ENCODE measurements around the gene RARB.

RARB gene

DNA sequence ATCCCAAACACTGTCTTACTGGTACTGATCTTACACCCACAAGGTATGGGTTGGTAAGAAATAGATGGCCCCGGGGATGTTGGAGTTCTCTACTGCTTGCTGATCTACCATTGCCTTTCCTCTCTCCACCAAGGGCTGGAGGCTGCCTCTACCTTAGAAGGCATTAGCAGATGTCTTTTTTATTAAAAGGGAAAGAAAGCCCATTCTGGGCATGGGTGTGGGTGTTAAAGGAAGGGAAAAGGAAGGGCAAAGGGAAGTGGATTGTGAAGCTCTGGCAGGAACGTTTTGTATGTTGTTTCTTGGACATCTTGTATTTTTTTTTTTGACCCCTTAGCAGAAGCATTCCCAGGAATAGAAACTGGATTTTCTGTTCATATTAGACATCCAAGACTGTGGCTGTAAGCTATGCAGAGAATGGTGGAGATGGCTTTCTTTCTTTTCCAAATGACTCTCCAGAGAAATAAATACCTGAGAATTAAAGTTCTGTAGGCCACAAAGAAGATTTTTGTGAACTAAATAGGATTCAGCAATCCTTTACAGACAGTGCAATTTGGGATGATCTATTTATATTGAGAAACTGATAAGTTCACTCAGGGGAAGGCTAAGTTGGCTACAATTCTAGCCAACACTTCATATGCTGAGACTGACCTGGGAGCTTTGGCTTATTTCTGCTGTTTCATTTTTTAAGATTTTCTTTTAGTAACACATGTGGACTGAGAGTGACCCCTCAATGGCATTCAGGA, 127.8 kb downstream of the RARB start:
- Mint-ChIP-seq H3K36me3 (no peaks in the 10 kb centered on the region), H3K27ac (no peak overlapping the region), H3K4me3 (no peak overlapping the region), H3K27me3 (no peaks in the 10 kb centered on the region), H3K4me1 (no peaks in the 10 kb centered on the region), H3K9me3 (no peaks in the 10 kb centered on the region)

DNA sequence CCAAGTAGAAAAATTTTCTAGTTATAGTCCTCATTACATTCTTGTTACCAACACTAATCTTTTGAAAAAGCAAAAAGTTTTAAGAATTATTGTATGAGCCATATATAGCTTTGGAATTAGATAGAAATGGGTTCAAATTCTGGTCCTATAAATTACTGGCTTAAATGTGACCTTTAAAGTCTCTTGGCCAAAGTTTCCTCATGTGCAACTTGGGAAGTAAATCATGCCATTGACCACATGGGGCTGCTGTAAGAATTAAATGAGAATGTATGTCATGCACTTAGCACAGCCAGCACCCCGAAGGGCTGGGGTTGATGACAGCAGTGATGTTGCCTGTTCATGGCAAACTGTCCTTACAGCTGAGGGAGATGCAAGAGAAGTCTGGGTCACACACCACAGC, 128.4 kb downstream of the RARB start:
- no peaks in the 10 kb centered on the region for H3K4me1 Mint-ChIP-seq
- no peak overlapping the region for H3K27ac Mint-ChIP-seq
- H3K9me3 Mint-ChIP-seq, result no peaks in the 10 kb centered on the region
- no peak overlapping the region for H3K4me3 Mint-ChIP-seq
- H3K36me3 Mint-ChIP-seq, result no peaks in the 10 kb centered on the region
- H3K27me3 Mint-ChIP-seq, result no peaks in the 10 kb centered on the region

DNA sequence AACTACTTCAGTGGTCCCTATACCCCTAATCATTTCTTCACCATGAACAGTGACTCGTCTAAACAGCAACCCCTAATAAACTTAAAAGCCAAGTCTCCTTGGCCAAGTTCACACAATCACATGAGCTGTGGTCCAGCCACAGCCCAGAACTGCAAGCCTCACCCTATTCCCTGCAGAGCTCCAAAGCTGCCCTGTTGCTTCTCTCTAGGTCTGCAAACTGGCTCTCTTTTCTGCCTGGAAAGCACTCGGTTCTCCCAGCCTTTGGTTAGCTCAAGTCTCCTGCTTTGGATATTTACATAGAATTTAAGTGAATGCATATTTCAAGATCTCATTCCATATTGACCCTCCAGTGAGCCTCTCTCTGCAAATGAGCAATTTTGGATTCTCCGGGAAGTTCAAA, 129.6 kb downstream of the RARB start:
- Mint-ChIP-seq H3K9me3 (no peaks in the 10 kb centered on the region), H3K4me3 (no peak overlapping the region), H3K36me3 (no peaks in the 10 kb centered on the region), H3K27me3 (no peaks in the 10 kb centered on the region), H3K27ac (no peak overlapping the region), H3K4me1 (no peaks in the 10 kb centered on the region)

DNA sequence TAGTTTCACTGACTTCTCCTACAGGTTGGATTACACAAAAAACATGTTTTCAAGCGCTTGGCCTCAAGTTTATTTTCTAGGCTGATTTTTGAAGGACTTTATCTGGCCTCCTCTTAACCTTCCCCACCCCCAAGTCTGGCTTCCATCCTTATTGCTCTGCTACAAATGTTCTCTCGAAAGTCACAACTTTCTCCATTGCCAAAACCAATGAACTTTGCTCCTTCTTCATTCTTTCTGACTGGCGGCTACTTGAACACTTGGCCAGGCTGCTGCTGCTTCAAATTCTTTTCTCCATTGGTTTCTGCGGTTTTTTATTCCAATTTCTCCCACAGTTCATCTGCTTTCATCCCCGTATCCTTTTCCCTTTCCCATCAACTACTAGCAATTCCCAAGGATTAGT, 130.1 kb downstream of the RARB start:
- no peaks in the 10 kb centered on the region for H3K4me1 Mint-ChIP-seq
- no peaks in the 10 kb centered on the region for H3K36me3 Mint-ChIP-seq
- no peaks in the 10 kb centered on the region for H3K9me3 Mint-ChIP-seq
- H3K27ac Mint-ChIP-seq, result no peak overlapping the region
- H3K4me3 Mint-ChIP-seq, result no peak overlapping the region
- no peaks in the 10 kb centered on the region for H3K27me3 Mint-ChIP-seq

DNA sequence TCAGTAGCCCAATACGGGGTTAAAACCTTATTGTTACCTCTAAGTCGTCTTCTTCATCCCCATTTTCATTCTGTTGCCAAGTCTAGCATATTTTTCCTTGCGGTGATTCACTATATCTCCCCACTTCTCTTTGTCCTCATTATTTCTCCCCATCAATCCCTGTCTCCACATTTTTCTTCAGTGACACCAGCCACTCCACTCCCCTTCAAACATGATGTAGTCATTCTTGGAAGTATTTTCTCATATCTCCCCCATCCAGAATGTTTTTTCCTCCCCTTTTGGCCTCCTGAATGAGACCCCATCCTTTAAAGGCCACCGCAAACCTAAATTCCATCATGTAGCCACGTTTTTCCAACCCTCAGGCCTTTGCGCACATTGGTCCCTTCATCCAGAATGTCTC, 130.7 kb downstream of the RARB start:
- no peak overlapping the region for H3K27ac Mint-ChIP-seq
- H3K4me3 Mint-ChIP-seq, result no peak overlapping the region
- no peaks in the 10 kb centered on the region for H3K4me1 Mint-ChIP-seq

DNA sequence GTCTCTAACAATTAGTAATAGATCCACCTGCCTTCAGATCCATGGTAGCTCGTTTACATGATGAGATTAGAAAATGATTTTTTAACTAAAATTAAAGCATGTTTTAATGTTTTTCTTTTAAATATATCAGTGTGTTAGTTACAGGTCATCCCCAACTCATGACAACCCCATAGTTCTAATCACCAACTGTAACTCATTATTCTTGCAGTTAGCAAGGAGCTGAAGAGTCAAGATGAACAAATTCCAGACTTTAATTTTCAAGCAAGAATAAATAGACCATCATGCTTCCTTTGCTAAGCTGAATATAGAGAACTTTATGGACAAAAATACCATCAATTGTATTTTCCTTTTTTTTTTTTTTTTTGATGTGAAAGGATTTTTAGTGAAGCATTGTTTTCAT, 135.5 kb downstream of the RARB start:
- H3K4me1 Mint-ChIP-seq, result no peaks in the 10 kb centered on the region
- H3K4me3 Mint-ChIP-seq, result no peak overlapping the region
- H3K27ac Mint-ChIP-seq, result no peak overlapping the region
- no peaks in the 10 kb centered on the region for H3K36me3 Mint-ChIP-seq
- no peaks in the 10 kb centered on the region for H3K27me3 Mint-ChIP-seq
- H3K9me3 Mint-ChIP-seq, result no peaks in the 10 kb centered on the region

More for the DNA sequence above, 130.7 kb downstream of the RARB start:
- Mint-ChIP-seq H3K27me3 (no peaks in the 10 kb centered on the region), H3K9me3 (no peaks in the 10 kb centered on the region), H3K36me3 (no peaks in the 10 kb centered on the region)

DNA sequence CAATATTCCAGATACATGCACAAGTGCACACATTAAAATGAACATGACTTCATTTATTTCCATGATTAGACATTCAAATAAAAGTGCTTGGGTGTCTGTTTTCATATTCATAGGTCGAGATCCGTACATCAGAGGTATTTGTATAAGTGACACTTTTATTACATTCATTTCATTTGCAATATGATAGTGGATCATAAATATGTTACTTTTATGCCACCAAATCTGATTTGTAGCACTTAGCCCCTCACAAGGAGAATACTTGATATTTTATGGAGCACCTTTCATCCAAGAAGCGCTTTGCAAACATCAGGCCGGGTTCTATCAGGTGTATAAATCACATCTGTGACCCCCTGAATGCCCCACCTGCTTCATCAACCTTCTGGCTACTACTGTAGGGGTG, 136.0 kb downstream of the RARB start:
- H3K9me3 Mint-ChIP-seq, result no peaks in the 10 kb centered on the region
- H3K4me1 Mint-ChIP-seq, result no peaks in the 10 kb centered on the region
- no peak overlapping the region for H3K4me3 Mint-ChIP-seq
- H3K27me3 Mint-ChIP-seq, result no peaks in the 10 kb centered on the region
- H3K36me3 Mint-ChIP-seq, result no peaks in the 10 kb centered on the region
- H3K27ac Mint-ChIP-seq, result no peak overlapping the region

DNA sequence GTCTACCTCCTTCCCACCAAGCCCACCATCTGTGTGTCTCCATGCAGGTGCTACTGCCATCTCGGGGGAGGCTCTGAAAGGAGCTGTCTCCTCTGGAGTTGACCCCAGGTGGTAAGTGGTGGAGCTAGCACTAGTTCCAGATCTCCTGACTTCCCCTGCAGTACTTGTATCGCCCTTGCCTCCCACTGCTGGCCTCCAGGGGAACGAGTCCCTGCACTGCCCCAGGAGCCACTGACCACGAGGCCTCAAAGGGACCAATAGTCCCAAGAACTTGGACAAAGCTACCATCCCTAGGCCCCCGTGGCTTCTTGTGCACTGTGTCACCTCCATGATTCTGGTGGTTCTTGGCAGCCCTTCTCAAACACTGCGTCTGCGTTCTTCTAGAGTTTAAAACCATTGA, 137.7 kb downstream of the RARB start:
- H3K27ac Mint-ChIP-seq, result no peak overlapping the region
- H3K9me3 Mint-ChIP-seq, result no peaks in the 10 kb centered on the region

DNA sequence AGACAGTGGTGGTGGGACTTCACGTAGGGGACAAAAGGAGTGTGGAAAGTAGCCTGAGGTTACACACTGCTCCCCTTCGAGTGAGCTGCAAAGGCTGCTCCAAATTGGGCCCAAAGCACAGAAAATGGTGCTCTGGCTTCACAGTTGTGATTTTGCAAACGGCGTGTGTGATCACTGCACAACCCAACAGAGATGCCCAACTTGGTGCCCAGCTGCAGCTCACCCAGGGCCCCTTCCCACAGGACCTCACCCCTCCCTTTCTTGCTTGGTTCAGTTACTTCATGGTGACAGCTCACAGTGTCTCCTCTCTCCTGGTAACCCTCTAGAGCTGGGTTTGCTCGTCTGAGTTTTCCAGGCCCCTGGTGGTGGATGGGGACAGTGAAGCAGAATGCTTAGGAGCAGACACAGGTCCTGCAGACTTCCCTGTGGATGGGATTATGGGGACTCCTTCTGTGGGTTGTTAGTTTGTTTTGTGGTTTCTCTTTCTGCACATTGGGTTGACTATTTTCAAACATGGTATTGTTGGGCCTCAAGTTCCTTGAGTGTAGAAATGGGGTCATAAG, 138.4 kb downstream of the RARB start:
- Mint-ChIP-seq H3K9me3 (no peaks in the 10 kb centered on the region), H3K27ac (no peak overlapping the region), H3K27me3 (no peaks in the 10 kb centered on the region), H3K4me3 (no peak overlapping the region), H3K36me3 (no peaks in the 10 kb centered on the region), H3K4me1 (no peaks in the 10 kb centered on the region)

More for the DNA sequence above, 137.7 kb downstream of the RARB start:
- H3K4me3 Mint-ChIP-seq, result no peak overlapping the region
- H3K27me3 Mint-ChIP-seq, result no peaks in the 10 kb centered on the region
- no peaks in the 10 kb centered on the region for H3K36me3 Mint-ChIP-seq
- H3K4me1 Mint-ChIP-seq, result no peaks in the 10 kb centered on the region

DNA sequence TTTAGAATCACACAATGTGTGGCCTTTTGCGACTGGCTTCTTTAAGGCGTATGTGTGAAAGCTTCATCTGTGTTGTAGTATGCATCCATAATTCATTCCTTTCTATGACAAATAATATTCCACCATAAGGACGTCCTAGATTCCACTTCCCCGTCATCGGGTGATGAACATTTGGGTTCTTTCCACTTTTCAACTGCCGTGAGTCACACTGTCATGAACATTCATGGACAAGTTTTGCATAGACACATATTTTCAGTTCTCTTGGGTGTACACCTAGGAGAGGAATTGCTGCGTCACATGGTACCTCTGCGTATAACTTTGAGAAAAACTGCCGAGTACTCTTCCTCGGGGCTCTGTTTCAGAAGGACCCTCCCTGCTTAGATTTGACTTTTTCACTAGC, 139.3 kb downstream of the RARB start:
- Mint-ChIP-seq H3K9me3 (no peaks in the 10 kb centered on the region), H3K36me3 (no peaks in the 10 kb centered on the region), H3K4me1 (no peaks in the 10 kb centered on the region), H3K27me3 (no peaks in the 10 kb centered on the region), H3K27ac (no peak overlapping the region), H3K4me3 (no peak overlapping the region)

DNA sequence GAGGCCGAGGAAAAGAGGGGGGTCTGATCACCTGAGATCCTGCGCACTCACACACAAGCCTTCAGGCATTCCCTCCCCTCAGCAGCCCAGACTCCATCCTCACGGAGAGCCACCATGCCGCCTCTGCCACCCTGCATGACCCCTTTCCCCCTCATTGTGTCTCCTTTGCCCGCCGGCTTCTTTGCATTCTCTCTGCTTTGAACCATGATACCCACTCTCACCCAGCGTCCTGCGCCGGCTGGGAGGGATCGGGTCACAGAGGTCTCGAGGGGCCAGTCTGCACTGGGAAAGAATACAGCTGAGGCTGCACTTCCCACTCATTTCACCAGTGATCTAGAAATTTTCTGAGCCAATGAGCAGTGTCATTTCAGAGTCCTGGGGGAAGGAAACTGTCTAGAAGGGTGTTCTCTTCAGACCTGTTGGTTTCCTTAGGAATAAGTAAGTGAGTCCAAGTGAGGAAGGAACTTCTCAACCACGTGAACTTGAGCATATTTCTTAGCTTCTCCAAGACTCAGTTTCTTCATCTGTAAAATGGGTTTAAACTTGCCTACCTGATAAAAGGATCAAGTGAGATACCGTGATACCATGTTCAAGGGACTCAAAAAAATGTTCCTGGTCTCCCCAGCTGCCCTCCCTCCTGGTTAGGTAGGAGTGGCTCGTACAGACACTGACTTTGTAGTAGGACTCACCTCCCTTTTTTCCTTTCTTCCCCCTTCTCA, 139.9 kb downstream of the RARB start:
- no peaks in the 10 kb centered on the region for H3K9me3 Mint-ChIP-seq
- no peaks in the 10 kb centered on the region for H3K36me3 Mint-ChIP-seq
- no peak overlapping the region for H3K4me3 Mint-ChIP-seq
- no peaks in the 10 kb centered on the region for H3K27me3 Mint-ChIP-seq
- no peak overlapping the region for H3K27ac Mint-ChIP-seq
- H3K4me1 Mint-ChIP-seq, result no peaks in the 10 kb centered on the region

DNA sequence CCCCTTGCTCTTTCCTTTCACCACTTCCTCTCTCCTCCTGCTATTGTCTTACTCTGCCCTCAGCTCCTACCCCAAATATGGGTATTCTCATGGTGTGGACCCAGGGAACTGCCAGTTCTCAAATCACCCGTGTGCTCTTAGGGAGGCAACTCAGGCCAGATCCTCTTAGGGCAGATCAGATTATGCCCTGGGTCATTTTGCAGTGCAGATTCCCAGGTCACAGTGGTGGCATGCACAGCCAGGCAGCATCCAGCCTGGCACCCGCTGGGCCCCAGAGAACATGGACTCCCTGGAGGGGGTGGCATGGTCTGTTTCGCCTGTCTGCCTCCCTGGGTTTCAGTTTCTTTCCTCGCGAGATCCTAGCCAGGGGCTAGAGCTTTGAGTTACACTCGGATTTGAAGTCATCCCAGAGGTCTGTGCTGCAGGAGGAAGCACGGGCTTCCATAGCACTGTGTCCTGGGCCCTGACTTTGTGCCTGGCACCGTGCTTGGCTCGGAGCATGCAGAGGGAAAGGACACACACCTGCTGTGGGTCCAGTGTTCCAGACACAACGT, 140.5 kb downstream of the RARB start:
- Mint-ChIP-seq H3K4me1 (no peaks in the 10 kb centered on the region), H3K4me3 (no peak overlapping the region), H3K9me3 (no peaks in the 10 kb centered on the region), H3K36me3 (no peaks in the 10 kb centered on the region), H3K27me3 (no peaks in the 10 kb centered on the region), H3K27ac (no peak overlapping the region)

DNA sequence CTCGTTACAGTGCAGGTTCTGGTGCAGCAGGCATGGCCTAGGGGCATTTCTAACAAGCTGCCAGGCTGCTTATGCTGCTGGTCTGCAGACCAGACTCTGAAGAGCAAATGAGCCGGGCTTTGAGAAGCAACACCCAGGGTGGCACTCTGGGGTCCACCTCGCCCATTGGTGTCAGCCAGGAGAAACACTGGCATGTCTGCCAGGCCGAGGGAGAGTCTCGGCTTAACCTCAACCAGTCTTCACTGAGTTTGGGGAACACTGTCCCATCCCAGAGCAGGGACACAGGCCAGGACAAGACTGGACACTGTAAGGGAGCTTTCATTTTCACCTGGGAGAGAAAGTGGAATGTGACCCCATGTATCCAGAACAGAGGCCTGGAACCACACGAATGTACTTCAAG, 143.2 kb downstream of the RARB start:
- H3K9me3 Mint-ChIP-seq, result no peaks in the 10 kb centered on the region
- peaks cover 3% of the 10 kb centered on the region for H3K27me3 Mint-ChIP-seq
- H3K4me1 Mint-ChIP-seq, result no peaks in the 10 kb centered on the region
- no peak overlapping the region for H3K27ac Mint-ChIP-seq
- H3K36me3 Mint-ChIP-seq, result no peaks in the 10 kb centered on the region
- H3K4me3 Mint-ChIP-seq, result no peak overlapping the region

DNA sequence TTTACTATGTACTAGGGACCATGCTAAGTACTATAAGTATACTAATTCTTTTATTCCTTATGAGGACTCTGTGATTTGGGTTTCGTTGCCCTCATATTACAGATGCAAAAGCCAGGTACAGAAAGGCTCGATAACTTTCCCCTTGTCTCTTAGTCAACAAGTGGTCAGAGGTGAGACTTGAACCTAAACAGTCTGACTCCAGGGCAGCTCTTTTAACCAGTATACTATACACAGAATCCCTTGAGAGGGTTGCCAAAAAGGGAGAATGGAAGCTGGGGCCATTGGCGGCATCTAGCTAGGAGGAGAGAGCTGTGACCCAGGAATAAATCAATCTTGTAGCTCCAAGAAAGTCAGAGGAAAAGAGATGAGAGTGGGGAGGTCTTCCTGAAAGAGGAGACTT, 144.3 kb downstream of the RARB start:
- H3K4me1 Mint-ChIP-seq, result no peaks in the 10 kb centered on the region
- no peak overlapping the region for H3K27ac Mint-ChIP-seq
- H3K27me3 Mint-ChIP-seq, result peaks cover 3% of the 10 kb centered on the region
- no peaks in the 10 kb centered on the region for H3K36me3 Mint-ChIP-seq
- H3K9me3 Mint-ChIP-seq, result no peaks in the 10 kb centered on the region
- H3K4me3 Mint-ChIP-seq, result no peak overlapping the region

DNA sequence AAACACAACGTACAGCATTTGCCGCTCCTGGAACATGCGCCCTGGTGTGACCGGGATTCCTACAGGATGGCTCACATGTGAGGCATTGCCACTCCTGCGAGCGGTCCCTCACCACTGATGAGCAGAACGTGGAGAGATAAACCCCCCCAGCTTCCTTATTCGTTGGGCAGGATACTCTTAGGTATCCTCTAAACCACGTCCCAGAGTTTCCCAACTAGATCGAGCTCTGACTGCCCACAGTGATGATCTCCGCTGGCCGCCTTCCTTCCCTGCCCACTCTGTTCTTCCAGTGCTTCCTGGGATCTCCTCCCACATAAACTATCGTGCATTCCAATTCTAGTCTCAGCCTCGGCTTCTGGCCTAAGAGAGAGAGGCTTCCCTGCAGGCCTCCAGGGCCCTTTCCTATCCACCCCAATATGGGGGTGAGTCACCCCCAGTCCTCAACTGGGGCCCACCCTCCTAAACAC, 144.9 kb downstream of the RARB start:
- Mint-ChIP-seq H3K4me3 (no peak overlapping the region), H3K36me3 (no peaks in the 10 kb centered on the region), H3K27ac (no peak overlapping the region), H3K9me3 (no peaks in the 10 kb centered on the region), H3K4me1 (no peaks in the 10 kb centered on the region), H3K27me3 (peaks cover 3% of the 10 kb centered on the region)

All from activated naive CD4-positive, alpha-beta T cell treated with anti-CD3 and anti-CD28 coated beads, Interleukin-2, amount 50 U/mL, for 24 hours (primary cell).